SJCRH30 (cell line): ENCODE measurements around the gene KRTCAP3. TPM values are rescaled to one million over a fixed set of nuclear protein-coding genes. Genes with fewer than 3 reads are reported as not detected.

Experiments used
- DNase-seq, 2 experiments: peaks; one replicate each; pipeline ENCODE4 v3.0.0-alpha.2; 2015 to 2020
- H3K27ac ChIP-seq: fragments of 250-450 bp; sonication (Bioruptor Pico); 2 replicates; pipeline ENCODE4 v1.5.1; 2020; ENCODE audit warnings: mild to moderate bottlenecking, moderate library complexity
- H3K27me3 ChIP-seq: fragments of 250-450 bp; sonication (Bioruptor Pico); 2 replicates; pipeline ENCODE4 v1.5.1; 2020; ENCODE audit warnings: mild to moderate bottlenecking, moderate library complexity
- H3K36me3 ChIP-seq: fragments of 250-450 bp; sonication (Bioruptor Pico); 2 replicates; pipeline ENCODE4 v1.5.1; 2020; ENCODE audit warnings: mild to moderate bottlenecking, moderate library complexity
- H3K4me1 ChIP-seq: fragments of 250-450 bp; sonication (Bioruptor Pico); 2 replicates; pipeline ENCODE4 v1.5.1; 2020; ENCODE audit warnings: mild to moderate bottlenecking, moderate library complexity
- H3K4me3 ChIP-seq: fragments of 250-450 bp; sonication (Bioruptor Pico); 2 replicates; pipeline ENCODE4 v1.5.1; 2020; ENCODE audit warnings: mild to moderate bottlenecking, moderate library complexity
- H3K9me3 ChIP-seq: fragments of 250-450 bp; sonication (Bioruptor Pico); replicated peaks from 2 replicates; pipeline ENCODE4 v1.5.1; 2020; ENCODE audit warnings: mild to moderate bottlenecking, moderate library complexity
- total RNA-seq: library from RNA; depleted of rRNA; stranded (reverse); fragments of >200 nt; shearing (Covaris generic); gene quantifications from 2 replicates; pipeline ENCODE4 v1.2.3, GENCODE V29; 2014; rRNA removed

Gene KRTCAP3, protein sequence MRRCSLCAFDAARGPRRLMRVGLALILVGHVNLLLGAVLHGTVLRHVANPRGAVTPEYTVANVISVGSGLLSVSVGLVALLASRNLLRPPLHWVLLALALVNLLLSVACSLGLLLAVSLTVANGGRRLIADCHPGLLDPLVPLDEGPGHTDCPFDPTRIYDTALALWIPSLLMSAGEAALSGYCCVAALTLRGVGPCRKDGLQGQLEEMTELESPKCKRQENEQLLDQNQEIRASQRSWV
- 0.24 and 1.2 TPM in 2 replicates for total RNA-seq

DNA sequence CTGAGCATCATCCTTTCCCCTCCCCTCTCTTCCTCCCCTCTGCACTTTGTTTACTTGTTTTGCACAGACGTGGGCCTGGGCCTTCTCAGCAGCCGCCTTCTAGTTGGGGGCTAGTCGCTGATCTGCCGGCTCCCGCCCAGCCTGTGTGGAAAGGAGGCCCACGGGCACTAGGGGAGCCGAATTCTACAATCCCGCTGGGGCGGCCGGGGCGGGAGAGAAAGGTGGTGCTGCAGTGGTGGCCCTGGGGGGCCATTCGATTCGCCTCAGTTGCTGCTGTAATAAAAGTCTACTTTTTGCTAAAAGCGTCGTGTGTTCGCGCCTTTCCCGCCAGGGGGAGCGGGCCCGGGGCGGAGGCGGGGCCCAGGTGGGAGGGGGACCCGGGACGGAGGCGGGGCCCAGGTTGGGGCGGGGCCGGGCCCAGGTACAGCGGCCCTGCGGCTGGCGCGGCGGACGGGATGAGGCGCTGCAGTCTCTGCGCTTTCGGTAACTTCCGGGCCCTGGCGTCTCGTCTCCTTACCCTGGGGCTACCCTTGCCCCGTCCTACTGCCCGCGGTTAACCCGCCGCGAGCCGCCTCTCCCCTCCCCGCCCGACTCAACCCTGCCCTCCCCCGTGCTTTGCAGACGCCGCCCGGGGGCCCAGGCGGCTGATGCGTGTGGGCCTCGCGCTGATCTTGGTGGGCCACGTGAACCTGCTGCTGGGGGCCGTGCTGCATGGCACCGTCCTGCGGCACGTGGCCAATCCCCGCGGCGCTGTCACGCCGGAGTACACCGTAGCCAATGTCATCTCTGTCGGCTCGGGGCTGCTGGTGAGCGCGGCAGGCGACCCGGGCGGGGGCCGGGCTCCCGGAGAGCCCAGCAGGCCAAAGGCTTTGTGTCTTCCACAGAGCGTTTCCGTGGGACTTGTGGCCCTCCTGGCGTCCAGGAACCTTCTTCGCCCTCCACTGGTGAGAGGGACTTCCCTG lies at the start of gene KRTCAP3:
Gene KRTCAP3, plus strand, starts transcription at position 424 of the 962 bp plus-strand sequence. Its CDS starts 32 bp downstream, at position 456.
- no peak within 1 kb of the TSS for H3K4me3 ChIP-seq
- H3K4me1 ChIP-seq: no peaks in the 10 kb centered on the region
- DNase-seq: no peak
- H3K9me3 ChIP-seq: no peaks in the 10 kb centered on the region
- no peak within 1 kb of the TSS for H3K27ac ChIP-seq
- H3K27me3 ChIP-seq: no peaks in the 10 kb centered on the region
- peaks cover 43% of the 10 kb centered on the region for H3K36me3 ChIP-seq

DNA sequence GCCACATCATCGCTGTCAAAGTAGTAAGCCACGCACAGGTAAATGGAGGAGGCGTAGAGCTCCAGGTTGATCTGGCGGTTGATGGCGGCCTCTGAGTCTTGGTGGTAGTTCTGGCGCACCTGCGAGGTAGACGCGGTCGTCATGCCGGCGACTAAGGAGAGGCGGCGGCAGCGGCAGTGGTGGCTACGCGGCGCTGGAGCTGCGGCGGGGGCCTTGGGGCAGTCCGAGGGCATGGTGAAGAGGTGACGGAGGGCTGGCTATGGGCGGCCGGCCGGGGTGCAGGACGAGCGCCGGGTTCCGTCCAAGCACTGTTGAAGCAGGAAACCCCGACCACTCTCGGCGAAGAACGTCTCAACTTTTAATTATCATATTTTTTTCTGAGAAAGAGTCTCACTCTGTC lies 49.0 kb upstream of the KRTCAP3 start:
- no peaks in the 10 kb centered on the region for H3K4me1 ChIP-seq
- no peaks in the 10 kb centered on the region for H3K27me3 ChIP-seq
- H3K4me3 ChIP-seq: no peak overlapping the region
- no peak for DNase-seq
- peaks cover 45% of the 10 kb centered on the region for H3K36me3 ChIP-seq
- H3K27ac ChIP-seq: no peak overlapping the region
- 0 out of 2 replicates have a peak, but pooled peaks cover 4% of the 10 kb centered on the region for H3K9me3 ChIP-seq

DNA sequence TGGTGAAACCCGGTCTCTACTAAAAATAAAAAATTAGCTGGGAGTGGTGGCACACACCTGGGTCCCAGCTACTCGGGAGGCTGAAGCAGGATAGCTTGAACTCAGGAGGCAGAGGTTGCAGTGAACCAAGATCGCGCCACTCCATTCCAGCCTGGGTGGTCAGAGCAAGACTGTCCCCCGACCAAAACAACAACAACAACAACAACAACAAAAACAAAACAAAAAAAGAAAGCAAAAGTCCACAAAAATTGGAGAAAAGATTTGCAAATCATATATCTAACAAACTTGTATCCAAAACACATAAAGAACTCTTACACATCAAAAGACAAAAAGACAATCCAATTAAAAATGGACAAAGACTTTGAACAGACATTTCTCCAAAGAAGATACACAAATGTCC lies 43.2 kb upstream of the KRTCAP3 start:
- no peaks in the 10 kb centered on the region for H3K4me1 ChIP-seq
- H3K27ac ChIP-seq: no peak overlapping the region
- no peak overlapping the region for H3K4me3 ChIP-seq
- H3K9me3 ChIP-seq: no peaks in the 10 kb centered on the region
- peaks cover 43% of the 10 kb centered on the region for H3K36me3 ChIP-seq
- no peaks in the 10 kb centered on the region for H3K27me3 ChIP-seq
- no peak for DNase-seq

DNA sequence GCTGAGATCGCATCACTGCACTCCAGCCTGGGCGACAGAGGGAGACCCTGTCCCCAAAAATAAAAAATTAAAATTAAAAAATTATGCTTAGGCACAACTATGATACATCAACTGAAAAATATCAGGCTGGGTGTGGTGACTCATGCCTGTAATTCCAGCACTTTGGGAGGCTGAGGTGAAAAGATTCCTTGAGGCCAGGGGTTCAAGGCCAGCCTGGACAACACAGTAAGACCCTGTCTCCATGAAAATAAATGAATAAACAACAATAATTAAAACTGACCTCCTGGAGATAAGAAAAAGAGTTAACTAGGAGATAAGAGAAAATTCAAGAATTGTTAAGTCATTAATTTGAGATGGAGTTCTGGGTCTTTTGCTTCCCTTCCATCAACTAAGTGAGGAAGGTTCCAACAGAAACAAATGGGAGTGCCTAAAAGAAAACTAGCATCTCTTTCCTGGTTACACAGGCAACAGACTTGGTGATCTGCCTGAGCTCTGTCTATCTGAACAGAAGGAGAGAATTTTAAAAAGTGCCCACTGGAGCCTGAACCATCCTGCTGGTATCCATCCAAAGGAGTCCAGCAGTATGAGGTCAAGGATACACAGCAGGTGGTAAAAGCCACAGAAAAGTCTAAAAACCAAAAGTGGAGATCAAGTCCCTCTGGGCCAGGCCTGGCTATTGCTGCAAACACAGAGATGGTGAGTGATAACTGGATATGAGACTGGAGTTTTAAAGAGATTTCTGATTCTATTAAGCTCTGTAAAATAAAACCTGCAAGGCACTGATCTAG lies 41.6 kb upstream of the KRTCAP3 start:
- no peaks in the 10 kb centered on the region for H3K9me3 ChIP-seq
- no peak overlapping the region for H3K4me3 ChIP-seq
- no peak overlapping the region for H3K27ac ChIP-seq
- no peaks in the 10 kb centered on the region for H3K27me3 ChIP-seq
- DNase-seq: peak in 1 of 2 experiments; percentile 48
- no peaks in the 10 kb centered on the region for H3K4me1 ChIP-seq
- peaks cover 49% of the 10 kb centered on the region for H3K36me3 ChIP-seq

DNA sequence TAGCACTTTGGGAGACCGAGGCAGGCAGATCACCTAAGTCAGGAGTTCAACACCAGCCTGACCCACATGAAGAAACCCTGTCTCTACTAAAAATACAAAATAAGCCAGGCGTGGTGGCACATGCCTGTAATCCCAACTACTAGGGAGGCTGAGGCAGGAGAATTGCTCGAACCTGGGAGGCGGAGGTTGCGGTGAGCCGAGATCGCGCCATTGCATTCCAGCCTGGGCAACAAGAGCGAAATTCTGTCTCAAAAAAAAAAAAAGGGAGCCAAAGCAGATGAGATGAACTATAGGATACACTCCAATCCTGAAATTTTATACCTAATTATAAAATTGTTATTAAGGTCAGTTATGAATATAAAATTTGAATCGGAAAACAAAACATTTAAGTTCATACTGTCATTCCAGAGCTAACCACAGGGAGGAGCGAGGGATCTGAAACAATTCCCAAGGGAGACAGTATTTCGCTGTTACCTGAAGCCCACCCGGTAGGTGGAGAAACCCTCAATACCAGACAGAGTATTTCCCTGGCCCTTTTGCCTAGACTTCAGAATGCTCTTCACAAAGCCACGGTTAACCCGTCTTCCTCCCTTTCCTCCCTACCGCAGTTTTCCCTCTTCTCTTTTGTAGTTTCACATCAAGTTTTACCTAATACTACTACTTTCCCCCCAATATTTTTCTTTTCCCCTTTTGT lies 34.2 kb upstream of the KRTCAP3 start:
- H3K27me3 ChIP-seq: no peaks in the 10 kb centered on the region
- DNase-seq: peak; percentile 39 to 72
- H3K4me1 ChIP-seq: peaks cover 9% of the 10 kb centered on the region
- no peak overlapping the region; the same call in 1 of the 2 replicates for H3K27ac ChIP-seq
- H3K4me3 ChIP-seq: peak overlapping the region; percentile 98
- no peaks in the 10 kb centered on the region for H3K9me3 ChIP-seq
- H3K36me3 ChIP-seq: peaks cover 26% of the 10 kb centered on the region

DNA sequence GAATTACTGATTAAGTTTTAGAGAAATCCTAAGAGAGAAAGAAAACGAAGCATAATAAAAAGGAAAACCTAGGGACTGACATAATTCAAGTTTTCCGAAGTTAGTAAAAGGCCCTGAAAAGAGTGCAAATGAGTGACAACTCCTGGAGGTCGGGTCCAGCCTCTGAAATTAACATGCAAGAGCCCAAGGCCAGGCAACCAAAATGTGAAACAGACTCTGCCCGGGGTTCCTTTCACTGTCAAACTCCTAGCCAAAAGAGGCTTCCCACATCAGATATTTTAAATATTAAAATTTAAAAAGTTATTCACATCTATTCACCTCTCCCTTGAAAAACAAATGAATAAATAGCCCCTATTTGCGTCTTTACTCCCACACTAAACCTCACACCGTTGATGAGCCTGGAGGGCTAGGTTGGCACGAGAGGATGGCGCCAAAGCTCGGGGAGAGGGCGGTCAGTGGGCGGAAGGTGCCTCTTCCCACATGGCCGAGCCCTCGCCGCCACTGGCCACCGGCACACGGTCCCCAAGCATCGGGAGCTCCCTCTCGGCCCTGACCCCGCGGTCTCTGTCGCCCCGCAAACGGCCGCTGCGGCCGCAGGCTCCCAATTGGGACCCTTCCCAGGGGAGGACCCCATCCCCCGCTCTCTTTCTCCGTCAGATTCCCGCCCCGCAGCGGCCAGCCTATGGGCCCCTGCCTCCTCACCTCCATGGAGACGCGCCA lies 33.4 kb upstream of the KRTCAP3 start:
- no peaks in the 10 kb centered on the region for H3K9me3 ChIP-seq
- H3K27me3 ChIP-seq: no peaks in the 10 kb centered on the region
- H3K27ac ChIP-seq: peak overlapping the region; percentile 62
- DNase-seq: peak in 1 of 2 experiments; percentile 54
- H3K4me3 ChIP-seq: peak overlapping the region; percentile 98
- H3K36me3 ChIP-seq: peaks cover 26% of the 10 kb centered on the region
- H3K4me1 ChIP-seq: peaks cover 9% of the 10 kb centered on the region

DNA sequence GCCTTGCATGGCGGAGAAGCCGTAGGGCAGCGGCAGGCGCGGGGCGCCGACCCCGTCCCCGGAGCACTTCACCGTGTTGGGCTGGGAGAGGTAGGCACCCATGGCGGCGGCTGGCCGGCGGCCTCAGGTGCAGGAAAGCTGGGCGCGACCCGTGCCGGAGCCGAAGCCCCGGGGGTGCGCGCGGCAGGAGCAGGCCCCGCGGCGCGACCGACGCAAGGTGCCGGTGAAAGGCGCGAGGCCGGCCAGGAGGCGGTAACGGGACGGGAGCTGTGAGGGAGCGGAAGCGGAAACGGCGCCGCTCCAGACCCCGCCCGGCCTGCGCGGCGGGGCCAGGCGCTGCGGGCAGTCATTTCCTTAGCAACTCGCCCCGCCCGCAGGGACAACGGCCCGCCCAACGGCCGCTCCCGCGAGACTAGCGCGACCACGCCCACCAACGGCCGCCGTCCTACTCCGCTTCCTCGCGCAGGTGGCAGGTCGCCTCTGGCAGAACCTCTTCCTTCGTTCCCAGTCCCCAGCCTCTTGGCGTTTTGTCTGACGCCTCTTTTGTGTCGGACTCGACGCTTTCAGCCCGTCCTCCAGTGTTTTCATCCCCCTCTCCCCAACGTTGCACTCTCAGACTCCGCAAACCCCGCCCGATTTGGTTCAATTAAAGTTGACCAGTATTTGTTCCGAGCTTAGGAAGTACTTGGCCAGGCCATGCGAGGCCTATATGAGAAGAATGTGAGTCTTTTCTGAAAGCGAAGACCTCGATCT lies 32.7 kb upstream of the KRTCAP3 start, which contains the start of gene PPM1G:
Gene PPM1G, minus strand, starts transcription at position 271 of the 753 bp plus-strand sequence. Its CDS starts 169 bp downstream, at position 102.
- H3K27ac ChIP-seq: peak within 1 kb of the TSS; percentile 62
- no peaks in the 10 kb centered on the region for H3K27me3 ChIP-seq
- H3K4me1 ChIP-seq: peaks cover 9% of the 10 kb centered on the region
- peak within 1 kb of the TSS; percentile 98 for H3K4me3 ChIP-seq
- DNase-seq: peak; percentile 96 to 97
- H3K9me3 ChIP-seq: no peaks in the 10 kb centered on the region
- H3K36me3 ChIP-seq: peaks cover 25% of the 10 kb centered on the region

DNA sequence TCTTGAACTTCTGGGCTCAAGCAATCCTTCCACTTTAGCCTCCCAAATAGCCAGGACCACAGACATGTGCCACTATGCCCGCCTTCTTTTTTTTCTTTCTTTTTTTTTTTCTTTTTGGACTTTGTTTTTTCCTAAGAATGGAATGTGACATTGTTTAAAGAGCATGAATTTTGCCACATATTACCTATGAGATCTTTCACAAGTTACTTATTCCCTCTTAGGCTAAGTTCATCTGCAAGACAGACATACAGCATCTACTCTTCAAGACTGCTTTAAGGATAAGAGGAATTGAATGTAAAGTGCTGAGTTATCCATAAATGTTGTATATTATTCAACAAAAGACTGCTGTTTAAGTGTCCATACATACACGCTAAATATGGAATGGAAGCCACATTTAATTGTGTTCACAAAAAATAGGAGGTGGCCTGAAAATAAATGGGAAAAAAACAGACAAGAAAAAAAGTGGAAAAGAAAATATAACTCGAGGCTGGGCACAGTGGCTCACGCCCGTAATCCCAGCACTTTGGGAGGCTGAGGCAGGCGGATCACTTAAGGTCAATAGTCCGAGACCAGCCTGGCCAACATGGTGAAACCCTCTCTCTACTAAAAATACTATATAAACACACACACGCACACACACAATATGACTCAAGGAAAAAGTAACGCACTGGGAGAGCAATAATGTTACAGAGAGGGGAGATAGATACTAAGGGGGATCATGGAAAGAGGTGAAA lies 29.6 kb upstream of the KRTCAP3 start:
- Histone ChIP-seq H3K36me3 (peaks cover 3% of the 10 kb centered on the region), H3K9me3 (no peaks in the 10 kb centered on the region)

DNA sequence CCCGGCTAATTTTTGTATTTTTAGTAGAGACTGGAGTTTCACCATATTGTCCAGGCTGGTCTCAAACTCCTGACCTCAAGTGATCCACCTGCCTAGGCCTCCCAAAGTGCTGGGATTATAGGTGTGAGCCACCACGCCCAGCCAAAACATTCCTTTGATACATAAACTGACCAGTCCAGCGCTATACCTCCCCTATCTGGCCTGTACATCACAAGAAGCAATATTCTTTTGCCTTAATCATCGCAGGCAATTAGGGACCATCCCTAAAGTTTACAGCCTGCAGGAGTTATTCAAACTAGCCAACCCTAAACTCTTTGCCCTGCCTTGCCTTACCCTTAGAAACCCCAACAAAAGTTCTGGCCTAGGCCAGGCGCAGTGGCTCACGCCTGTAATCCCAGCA lies 26.0 kb upstream of the KRTCAP3 start:
- Histone ChIP-seq H3K27me3 (no peaks in the 10 kb centered on the region), H3K9me3 (no peaks in the 10 kb centered on the region)

More for the DNA sequence above, 29.6 kb upstream of the KRTCAP3 start:
- Histone ChIP-seq H3K4me3 (no peak overlapping the region), H3K27me3 (no peaks in the 10 kb centered on the region), H3K4me1 (peaks cover 5% of the 10 kb centered on the region), H3K27ac (no peak overlapping the region)
- DNase-seq: no peak

DNA sequence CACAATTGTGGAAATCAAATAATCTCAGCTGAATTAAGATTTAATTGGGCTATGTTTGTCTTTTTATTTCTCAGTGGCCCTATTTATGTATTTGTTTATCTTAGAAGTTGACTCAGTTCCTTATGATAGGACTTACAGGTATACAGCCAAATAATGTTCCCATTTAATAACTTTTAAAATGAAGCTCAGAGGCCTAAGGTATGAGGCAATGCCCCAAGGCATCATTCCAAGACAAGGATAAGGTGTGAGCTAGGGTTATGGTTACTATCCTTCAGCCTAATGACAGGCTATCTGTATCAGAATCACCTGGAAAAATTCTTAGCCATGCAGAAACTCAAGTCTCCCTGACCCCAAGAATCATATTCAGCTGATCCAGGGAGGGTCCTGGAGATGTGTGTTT lies 21.2 kb upstream of the KRTCAP3 start:
- no peaks in the 10 kb centered on the region for H3K4me1 ChIP-seq
- DNase-seq: no peak
- no peaks in the 10 kb centered on the region for H3K36me3 ChIP-seq
- H3K9me3 ChIP-seq: no peaks in the 10 kb centered on the region
- no peak overlapping the region for H3K4me3 ChIP-seq
- H3K27ac ChIP-seq: no peak overlapping the region
- no peaks in the 10 kb centered on the region for H3K27me3 ChIP-seq

More for the DNA sequence above, 26.0 kb upstream of the KRTCAP3 start:
- Histone ChIP-seq H3K4me1 (no peaks in the 10 kb centered on the region), H3K27ac (no peak overlapping the region), H3K36me3 (no peaks in the 10 kb centered on the region), H3K4me3 (no peak overlapping the region)
- no peak for DNase-seq

DNA sequence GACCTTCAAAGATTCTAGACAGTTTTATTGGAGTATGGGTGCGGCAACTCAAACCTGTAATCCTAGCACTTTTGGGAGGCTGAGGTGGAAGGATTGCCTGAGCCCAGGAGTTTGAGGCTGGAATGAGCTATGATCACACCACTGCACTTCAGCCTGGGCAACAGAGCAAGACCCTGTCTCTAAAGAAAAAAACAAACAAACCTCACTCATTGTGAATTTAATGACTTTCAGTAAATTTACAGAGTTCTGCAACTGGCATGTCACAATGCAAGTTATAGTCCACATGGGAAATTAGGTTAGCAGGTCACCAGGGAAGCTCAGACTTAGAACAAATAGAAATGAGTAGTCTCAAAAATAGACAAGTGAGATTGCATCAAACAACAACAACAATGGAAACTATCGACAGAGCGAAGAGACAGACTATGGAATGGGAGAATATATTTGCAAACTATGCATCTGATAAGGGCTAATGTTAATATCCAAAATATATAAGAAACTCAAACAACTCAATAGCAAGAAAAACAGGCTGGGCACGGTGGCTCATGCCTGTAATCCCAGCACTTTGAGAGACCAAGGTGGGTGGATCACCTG lies 20.4 kb upstream of the KRTCAP3 start:
- Histone ChIP-seq H3K9me3 (no peaks in the 10 kb centered on the region), H3K27me3 (no peaks in the 10 kb centered on the region), H3K4me1 (no peaks in the 10 kb centered on the region), H3K4me3 (no peak overlapping the region), H3K36me3 (no peaks in the 10 kb centered on the region), H3K27ac (no peak overlapping the region)
- no peak for DNase-seq

DNA sequence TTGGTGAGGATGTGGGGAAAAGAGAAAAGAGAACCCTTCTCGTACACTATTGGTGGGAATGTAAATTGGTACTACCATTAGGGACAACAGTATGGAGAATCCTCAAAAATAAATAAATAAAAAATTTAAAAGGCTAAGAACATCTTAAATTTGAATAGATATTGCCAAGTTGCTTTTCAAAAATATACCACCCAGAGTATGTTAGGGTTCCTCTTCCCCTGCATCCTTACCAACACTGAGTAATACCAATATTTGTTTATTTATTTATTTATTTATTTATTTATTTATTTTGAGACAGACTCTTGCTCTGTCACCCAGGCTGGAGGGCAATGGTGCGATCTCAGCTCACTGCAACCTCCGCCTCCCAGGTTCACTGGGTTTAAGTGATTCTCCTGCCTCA lies 19.2 kb upstream of the KRTCAP3 start:
- H3K36me3 ChIP-seq: no peaks in the 10 kb centered on the region
- H3K27ac ChIP-seq: no peak overlapping the region
- DNase-seq: no peak
- H3K27me3 ChIP-seq: no peaks in the 10 kb centered on the region
- no peak overlapping the region for H3K4me3 ChIP-seq
- H3K9me3 ChIP-seq: no peaks in the 10 kb centered on the region
- H3K4me1 ChIP-seq: no peaks in the 10 kb centered on the region
